Heart right ventricle (tissue), 16 donors: ENCODE data around the gene CPT1A. TPM values are rescaled to one million over a fixed set of nuclear protein-coding genes. Genes with fewer than 3 reads are reported as not detected.

Experiments used
- ATAC-seq, 8 donors: fragments of 200-7000 bp; cut with Tn5 transposase; one replicate each; pipeline ENCODE4 v1.9.1; 2020; ENCODE audit warnings: mild to moderate bottlenecking in 8 of 8, moderate library complexity in 8 of 8, moderate number of reproducible peaks in 1 of 8
- DNase-seq, 2 donors: peaks; one replicate each; pipeline ENCODE4 v3.0.0-alpha.2; 2020
- H3K27ac ChIP-seq, 10 donors: fragments of 200-600 bp; sonication (generic) in 2 of 10; one replicate each; pipeline versions ENCODE4 v1.5.0 to v1.8.0; 2020 to 2022; ENCODE audit warnings: mild to moderate bottlenecking in 3 of 10
- H3K27me3 ChIP-seq, 7 donors: fragments of 200-600 bp; one replicate each; pipeline ENCODE4 v1.8.0; 2021 to 2022; ENCODE audit warnings: mild to moderate bottlenecking in 2 of 7
- H3K36me3 ChIP-seq, 9 donors: fragments of 200-600 bp; sonication (generic) in 1 of 9; one replicate each; pipeline versions ENCODE4 v1.5.0 to v1.8.0; 2020 to 2022; ENCODE audit warnings: mild to moderate bottlenecking in 2 of 9
- H3K4me1 ChIP-seq, 9 donors: fragments of 200-600 bp; sonication (generic) in 1 of 9; one replicate each; pipeline versions ENCODE4 v1.5.0 to v1.8.0; 2020 to 2022; ENCODE audit warnings: mild to moderate bottlenecking in 4 of 9
- H3K4me3 ChIP-seq, 10 donors: fragments of 200-600 bp; sonication (generic) in 2 of 10; one replicate each; pipeline versions ENCODE4 v1.5.0 to v1.8.0; 2020 to 2022; ENCODE audit warnings: mild to moderate bottlenecking in 7 of 10, moderate library complexity in 2 of 10
- H3K9me3 ChIP-seq, 11 donors: fragments of 200-600 bp in 10 of 11; sonication (generic) in 2 of 11; one replicate each; pipeline versions ENCODE4 v1.5.0 to v1.8.0; 2013 to 2022; ENCODE audit warnings: mild to moderate bottlenecking in 2 of 11, control low read depth in 1 of 11, moderate library complexity in 1 of 11
- WGBS, 2 donors: extraction: QIAGEN DNeasy Blood & Tissue Kit; methylation state at CpG; one replicate each; pipeline ENCODE4 v1.1.7; 2013; ENCODE audit warnings: inconsistent platforms in 1 of 2; 5-methylcytosine and 5-hydroxymethylcytosine counted together
- intact Hi-C, 10 donors: fragments of 100-400 bp; cut with DNase I; formaldehyde crosslinking; loops; one replicate each; pipeline versions ENCODE4 v1.11.1 to v1.14.2; 2022
- polyA plus RNA-seq, 2 donors: library from polyadenylated mRNA; stranded (reverse); fragments of 200-250 nt; gene quantifications; one replicate each; pipeline ENCODE4 v1.2.3, GENCODE V29; 2013
- total RNA-seq, 10 donors: library from RNA; stranded (reverse); fragmentation: NEBNext Ultra II Directional in 3 of 10; extraction: Animal tissue kit (Norgen Biotek cat#: 25700) in 3 of 10; gene quantifications; one replicate each; pipeline versions ENCODE4 v1.2.1 to v1.2.4, GENCODE V29; 2021 to 2023
- TF ChIP-seq, protein P1 (sequence below), 9 donors: fragments of 200-600 bp; sonication (generic) in 2 of 9; IDR thresholded peaks; one replicate each; pipeline versions ENCODE4 v1.5.0 to v1.8.0; 2021 to 2022; ENCODE audit warnings: antibody characterized with exemption in 9 of 9, mild to moderate bottlenecking in 5 of 9, moderate library complexity in 1 of 9
- donor health status: Arrhythmogenic right ventricular cardiomyopathy.
- donor health status: ischemic (EF 13 %, LVEDD 7.1; RV severe dilation, severe dysfunction).
- donor health status: healthy with polysubstance abuse.
- donor health status: DM: no; HTN: yes; CAD: no.
- donor health status: DM: no; HTN: no; CAD: no.
- donor health status: ischemic (EF 25% LVEDD 6.9; RV normal size, moderate dysfunction).
- donor health status: ischemic (EF 25% LVEDD 5.7; RV mildly dilated, moderate dysfunction).
- donor health status: healthy.
- donor health status: DM: yes; HTN: yes; CAD: no.
- donor health status: Ischemic cardiomyopathy.
- donor health status: ischemic (EF 35%, LVEDD 5.7; RV mildly dilated, moderate dysfunction).
- donor health status: nonischemic (EF 11% LVEDD 7.7; RV severe dilation, severe dysfunction).
- donor health status: DM: yes; HTN: yes; CAD: no.
- donor health status: PGD.
- donor health status: ischemic (EF 29% LVEDD 5.4; RV normal size, mild dysfunction).
- donor health status: nonischemic (EF 23%, LVEDD 6.1; RV moderate dilation, normal function).

CPT1A gene
- total and polyA plus RNA-seq, 12 donors: 18.8 to 84.4 (median 44.2) TPM

DNA sequence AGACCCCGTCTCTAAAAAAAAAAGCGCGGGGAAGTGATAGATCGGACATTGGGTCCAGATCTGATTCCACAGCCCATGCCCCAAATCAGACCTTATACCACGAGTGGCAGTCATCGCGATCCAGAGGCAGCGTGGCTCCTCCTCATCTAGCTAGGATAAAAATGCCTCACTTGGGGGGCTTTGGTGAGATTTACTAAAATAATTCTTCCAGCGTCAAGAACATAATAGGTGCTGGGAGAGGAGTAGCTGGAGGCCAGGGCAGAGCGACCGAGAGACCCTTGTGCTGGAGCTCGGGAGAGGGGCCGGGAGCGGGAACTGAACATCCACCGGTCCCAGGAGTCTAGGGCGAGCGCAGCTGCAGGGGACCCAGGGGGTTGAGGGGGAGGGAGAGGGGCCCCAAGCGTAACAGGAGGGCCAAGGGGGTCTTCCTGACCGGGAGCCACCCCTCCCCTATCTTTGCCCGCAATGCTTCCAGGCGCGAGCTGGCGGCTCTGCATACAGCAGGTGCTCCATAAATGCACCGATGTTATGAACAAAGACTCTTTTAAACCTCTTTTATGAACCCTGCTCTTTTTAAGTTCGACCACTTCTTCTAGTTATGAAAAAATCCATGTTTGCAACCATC is 823 bp upstream of the CPT1A start:
- peak overlapping the region in 9 of 10 donors; percentile 74 to 98 (median 91) for H3K4me3 ChIP-seq
- H3K9me3 ChIP-seq: no peaks in the 10 kb centered on the region
- DNase-seq: no peak
- peaks cover 14 to 64% (median 55%) of the 10 kb centered on the region in 9 donors for H3K4me1 ChIP-seq
- no peaks in the 10 kb centered on the region for H3K36me3 ChIP-seq
- TF ChIP-seq, protein P1, sequence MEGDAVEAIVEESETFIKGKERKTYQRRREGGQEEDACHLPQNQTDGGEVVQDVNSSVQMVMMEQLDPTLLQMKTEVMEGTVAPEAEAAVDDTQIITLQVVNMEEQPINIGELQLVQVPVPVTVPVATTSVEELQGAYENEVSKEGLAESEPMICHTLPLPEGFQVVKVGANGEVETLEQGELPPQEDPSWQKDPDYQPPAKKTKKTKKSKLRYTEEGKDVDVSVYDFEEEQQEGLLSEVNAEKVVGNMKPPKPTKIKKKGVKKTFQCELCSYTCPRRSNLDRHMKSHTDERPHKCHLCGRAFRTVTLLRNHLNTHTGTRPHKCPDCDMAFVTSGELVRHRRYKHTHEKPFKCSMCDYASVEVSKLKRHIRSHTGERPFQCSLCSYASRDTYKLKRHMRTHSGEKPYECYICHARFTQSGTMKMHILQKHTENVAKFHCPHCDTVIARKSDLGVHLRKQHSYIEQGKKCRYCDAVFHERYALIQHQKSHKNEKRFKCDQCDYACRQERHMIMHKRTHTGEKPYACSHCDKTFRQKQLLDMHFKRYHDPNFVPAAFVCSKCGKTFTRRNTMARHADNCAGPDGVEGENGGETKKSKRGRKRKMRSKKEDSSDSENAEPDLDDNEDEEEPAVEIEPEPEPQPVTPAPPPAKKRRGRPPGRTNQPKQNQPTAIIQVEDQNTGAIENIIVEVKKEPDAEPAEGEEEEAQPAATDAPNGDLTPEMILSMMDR (IDR thresholded peaks at IDR 0.05): no peak
- ATAC-seq: no peak
- intact Hi-C loops: loop anchor here in 3 of 10 donors (5.0 to 10.0 kb wide), 4 partner anchors 35 to 62 kb away; partner anchors contain the start of genes IGHMBP2 (in 1 of the 3) and MRPL21 (in 1 of the 3)
- no peaks in the 10 kb centered on the region for H3K27me3 ChIP-seq
- 38 to 60% methylated on average over 25 of the region's 25 CpGs for WGBS, 2 donors
- H3K27ac ChIP-seq: peak overlapping the region in 9 of 10 donors; percentile 69 to 99 (median 91)

DNA sequence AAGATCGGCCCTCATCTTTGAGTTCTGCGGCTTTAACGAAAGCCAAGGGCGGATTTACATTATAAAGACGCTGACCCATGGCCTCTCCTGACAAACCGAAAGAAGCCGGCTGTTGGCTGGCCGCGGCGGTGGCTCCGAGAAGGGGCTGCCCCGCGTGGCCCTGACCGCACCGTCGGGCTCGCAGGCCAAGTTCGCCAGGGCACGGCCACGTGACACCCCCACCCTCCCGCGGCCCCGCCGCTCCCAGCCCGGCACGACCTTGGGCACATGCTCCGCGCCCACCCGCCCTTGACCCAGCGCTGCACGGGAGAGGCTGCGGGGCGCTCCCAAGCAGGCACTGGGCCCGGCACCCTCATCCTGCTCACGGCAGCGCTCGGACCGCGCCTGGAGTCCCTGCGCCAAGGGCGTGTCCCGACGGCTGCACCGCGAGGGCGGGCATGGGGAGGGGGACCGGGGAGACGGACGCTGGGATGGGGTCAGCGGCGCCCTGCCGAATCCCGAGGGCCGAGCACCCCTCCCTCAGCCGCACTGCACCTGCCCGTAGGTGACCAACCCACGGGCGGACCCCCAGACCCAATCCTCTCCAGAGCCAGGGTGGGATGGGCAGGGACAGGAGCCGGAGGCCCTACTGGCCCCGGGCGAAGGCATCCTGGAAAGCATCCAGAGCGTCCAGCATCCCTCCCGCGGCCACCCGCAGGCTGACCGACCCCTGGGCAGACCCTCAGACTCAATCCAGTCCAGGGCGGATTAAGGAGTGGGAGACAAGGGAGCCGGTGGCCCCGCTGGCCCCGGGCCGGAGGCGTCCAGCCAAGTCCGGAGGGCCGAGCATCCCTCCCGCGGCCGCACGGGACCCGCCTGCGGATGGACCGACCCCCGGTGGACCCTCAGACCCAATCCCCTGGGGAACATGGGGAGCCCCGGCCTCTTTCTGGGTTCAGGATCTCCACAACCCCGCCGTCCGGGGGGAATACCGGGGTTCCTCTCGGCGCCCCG is 759 bp downstream of the CPT1A start:
- H3K4me1 ChIP-seq: peaks cover 19 to 80% (median 71%) of the 10 kb centered on the region in 9 donors
- H3K27ac ChIP-seq: peak overlapping the region; percentile 85 to 99 (median 90)
- WGBS, 2 donors: 1% methylated on average over 85 to 90 of the region's 90 CpGs
- H3K9me3 ChIP-seq: no peaks in the 10 kb centered on the region
- peak; percentile 45 to 68 for DNase-seq
- H3K4me3 ChIP-seq: peak overlapping the region; percentile 74 to 98 (median 90)
- no peaks in the 10 kb centered on the region for H3K27me3 ChIP-seq
- TF ChIP-seq, protein P1 (IDR thresholded peaks at IDR 0.05): no peak
- H3K36me3 ChIP-seq: peaks cover 0 to 11% (median 0%) of the 10 kb centered on the region in 9 donors
- peak in 7 of 8 donors; percentile 5 to 34 (median 12) for ATAC-seq
- intact Hi-C loops: loop anchor here in 3 of 10 donors (5.0 to 10.0 kb wide), 4 partner anchors 34 to 64 kb away; partner anchors contain the start of genes IGHMBP2 (in 1 of the 3) and MRPL21 (in 1 of the 3)

DNA sequence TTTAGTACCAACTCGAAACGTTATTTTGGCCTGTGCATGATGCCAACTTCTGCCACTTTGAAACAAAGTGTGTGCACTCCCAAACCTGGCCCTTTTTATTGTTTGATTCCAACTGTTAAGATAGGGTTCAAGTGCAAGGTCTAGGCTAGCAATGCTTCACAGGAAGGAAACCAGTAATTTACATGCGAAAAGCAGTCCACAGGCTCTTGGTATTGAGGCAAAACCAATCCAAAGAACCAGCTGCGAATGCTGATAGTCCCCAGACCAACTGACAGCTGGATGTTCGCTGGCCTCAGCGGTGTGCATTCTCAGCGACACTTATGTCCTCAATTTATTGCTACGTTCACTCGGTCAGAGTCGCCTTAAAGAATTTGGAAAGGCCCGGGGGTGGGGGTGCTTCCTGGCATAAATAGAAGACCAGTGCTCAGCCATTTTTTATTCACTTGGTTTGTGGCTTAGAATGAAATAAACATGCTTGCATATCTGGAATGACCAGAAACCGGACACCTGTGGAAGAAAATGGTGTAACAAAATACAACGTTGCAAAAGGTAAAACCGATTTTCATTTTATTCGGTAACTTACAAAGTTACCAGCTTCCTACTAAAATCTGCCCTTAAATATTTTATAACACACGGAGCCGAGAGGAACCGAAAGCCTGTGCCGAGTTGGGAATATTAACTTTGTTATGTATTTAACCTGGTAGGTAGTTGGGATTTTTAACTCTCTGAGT is 1.6 kb downstream of the CPT1A start:
- DNase-seq: no peak
- peaks cover 21 to 89% (median 79%) of the 10 kb centered on the region in 9 donors for H3K4me1 ChIP-seq
- peak overlapping the region; percentile 85 to 99 (median 90) for H3K27ac ChIP-seq
- H3K4me3 ChIP-seq: peak overlapping the region; percentile 74 to 98 (median 90)
- peak in 3 of 8 donors; percentile 1 to 4 (median 3) for ATAC-seq
- TF ChIP-seq, protein P1 (IDR thresholded peaks at IDR 0.05): no peak
- H3K9me3 ChIP-seq: no peaks in the 10 kb centered on the region
- intact Hi-C loops: loop anchor here in 4 of 10 donors (1.0 to 10.0 kb wide), 7 partner anchors 30 to 378 kb away; partner anchors contain the start of genes IGHMBP2 (in 1 of the 4), MRPL21 (in 1 of the 4) and PPP6R3 (in 1 of the 4)
- 13 to 19% methylated on average over 19 of the region's 19 CpGs for WGBS, 2 donors
- peaks cover 0 to 13% (median 0%) of the 10 kb centered on the region in 9 donors for H3K36me3 ChIP-seq
- no peaks in the 10 kb centered on the region for H3K27me3 ChIP-seq
